Cerebellar nuclear complex (tissue), 1 donor: ENCODE data around the gene COL1A1.

Experiments
- DNase-seq, 2 experiments: peaks; one replicate each; lab custom pipeline; 2025; lab: John Stamatoyannopoulos, UW

Gene COL1A1

GRCh38 chr17:50201276-50201854, at the start of gene COL1A1:
TSS of gene COL1A1 (minus strand) at chr17:50201631. CDS start at chr17:50201513, 118 bp downstream.
- DNase-seq: no peak

GRCh38 chr17:50248255-50248654, 46.8 kb upstream of the COL1A1 start:
- DNase-seq: no peak

- DNase-seq: no peak
Measured at GRCh38 chr17:50244771-50245170, 43.3 kb upstream of the COL1A1 start.

GRCh38 chr17:50241431-50241830, 40.0 kb upstream of the COL1A1 start:
- no peak for DNase-seq

- no peak for DNase-seq
Measured at GRCh38 chr17:50240851-50241250, 39.4 kb upstream of the COL1A1 start.

GRCh38 chr17:50239937-50240336, 38.5 kb upstream of the COL1A1 start:
- DNase-seq: no peak

GRCh38 chr17:50238601-50239280, 37.3 kb upstream of the COL1A1 start:
- no peak for DNase-seq

- DNase-seq: no peak
Measured at GRCh38 chr17:50237901-50238300, 36.5 kb upstream of the COL1A1 start.

- no peak for DNase-seq
Measured at GRCh38 chr17:50234581-50234980, 33.1 kb upstream of the COL1A1 start.

- DNase-seq: no peak
Measured at GRCh38 chr17:50225701-50226240, 24.3 kb upstream of the COL1A1 start.

GRCh38 chr17:50222922-50223321, 21.5 kb upstream of the COL1A1 start:
- DNase-seq: no peak

GRCh38 chr17:50221864-50222545, 20.6 kb upstream of the COL1A1 start:
- DNase-seq: no peak

GRCh38 chr17:50221266-50221863, 19.9 kb upstream of the COL1A1 start:
- DNase-seq: no peak

GRCh38 chr17:50220811-50221210, 19.4 kb upstream of the COL1A1 start:
- DNase-seq: no peak

GRCh38 chr17:50219939-50220465, 18.6 kb upstream of the COL1A1 start:
- no peak for DNase-seq

- DNase-seq: no peak
Measured at GRCh38 chr17:50219342-50219741, 17.9 kb upstream of the COL1A1 start.

GRCh38 chr17:50218771-50219315, 17.4 kb upstream of the COL1A1 start:
- DNase-seq: no peak

GRCh38 chr17:50218071-50218759, 16.8 kb upstream of the COL1A1 start:
- DNase-seq: no peak

GRCh38 chr17:50217591-50217990, 16.2 kb upstream of the COL1A1 start:
- no peak for DNase-seq

- no peak for DNase-seq
Measured at GRCh38 chr17:50214976-50215760, 13.7 kb upstream of the COL1A1 start.
